Mesenchymal stem cell (in vitro differentiated cells and primary cell): ENCODE data around the gene MYL12A.

ENCODE experiments used
- DNase-seq: peaks from one replicate; pipeline ENCODE4 v3.0.0-alpha.2; 2013
- H2AFZ ChIP-seq: one replicate; pipeline ENCODE4 v1.6.1; 2013; ENCODE audit warnings: low read depth, mild to moderate bottlenecking, control low read depth, inconsistent platforms, low read length, moderate library complexity
- H2AK5ac ChIP-seq: 2 replicates; pipeline ENCODE4 v1.6.1; 2013; ENCODE audit warnings: low read length, moderate library complexity, mild to moderate bottlenecking, inconsistent platforms; ENCODE audit not compliant: severe bottlenecking
- H2BK120ac ChIP-seq: one replicate; pipeline ENCODE4 v1.6.1; 2013; ENCODE audit warnings: low read depth, mild to moderate bottlenecking, inconsistent platforms, low read length, moderate library complexity
- H2BK12ac ChIP-seq, 2 experiments: one replicate each; pipeline ENCODE4 v1.6.1; 2013; ENCODE audit warnings: inconsistent platforms in 2 of 2, low read length in 2 of 2, mild to moderate bottlenecking in 2 of 2, moderate library complexity in 2 of 2, control low read depth in 1 of 2
- H2BK15ac ChIP-seq: one replicate; pipeline ENCODE4 v1.6.1; 2013; ENCODE audit warnings: mild to moderate bottlenecking, low read depth, inconsistent platforms; ENCODE audit not compliant: poor library complexity, severe bottlenecking
- H2BK5ac ChIP-seq: 2 replicates; pipeline ENCODE4 v1.6.1; 2013; ENCODE audit warnings: low read depth, mild to moderate bottlenecking, low read length, control low read depth, inconsistent platforms; ENCODE audit not compliant: poor library complexity, severe bottlenecking
- H3K14ac ChIP-seq, 2 experiments: one replicate each; pipeline ENCODE4 v1.6.1; 2013; ENCODE audit warnings: inconsistent platforms in 2 of 2, low read length in 2 of 2, control low read depth in 1 of 2, mild to moderate bottlenecking in 1 of 2, moderate library complexity in 1 of 2
- H3K18ac ChIP-seq, 2 experiments: one replicate each; pipeline ENCODE4 v1.6.1; 2013; ENCODE audit warnings: inconsistent platforms in 2 of 2, low read length in 2 of 2, control low read depth in 1 of 2, low read depth in 1 of 2, mild to moderate bottlenecking in 1 of 2
- H3K23ac ChIP-seq, 2 experiments: one replicate each; pipeline ENCODE4 v1.6.1; 2013; ENCODE audit warnings: inconsistent platforms in 2 of 2, low read length in 2 of 2, mild to moderate bottlenecking in 2 of 2, moderate library complexity in 2 of 2, control low read depth in 1 of 2
- H3K27ac ChIP-seq: 2 replicates; pipeline ENCODE4 v1.5.1; 2013; ENCODE audit warnings: mild to moderate bottlenecking, moderate library complexity, low read length, control low read depth, inconsistent platforms; ENCODE audit not compliant: poor library complexity, severe bottlenecking
- H3K27me3 ChIP-seq, 2 experiments: 2 replicates each; pipeline versions ENCODE4 v1.6.1 to v1.7.0; 2013; ENCODE audit warnings: low read length in 2 of 2, mild to moderate bottlenecking in 2 of 2, moderate library complexity in 2 of 2, control low read depth in 1 of 2, inconsistent platforms in 1 of 2; ENCODE audit not compliant: control insufficient read depth in 1 of 2, insufficient read depth in 1 of 2
- H3K36me3 ChIP-seq, 2 experiments: 2 replicates each; pipeline versions ENCODE4 v1.6.1 to v1.7.0; 2013; ENCODE audit warnings: low read length in 2 of 2, control low read depth in 1 of 2, inconsistent platforms in 1 of 2, low read depth in 1 of 2, mild to moderate bottlenecking in 1 of 2; ENCODE audit not compliant: insufficient read depth in 2 of 2, control insufficient read depth in 1 of 2
- H3K4ac ChIP-seq, 2 experiments: one replicate each; pipeline ENCODE4 v1.6.1; 2013; ENCODE audit warnings: inconsistent platforms in 2 of 2, low read length in 2 of 2, mild to moderate bottlenecking in 2 of 2, moderate library complexity in 2 of 2, control low read depth in 1 of 2, low read depth in 1 of 2
- H3K4me1 ChIP-seq: 2 replicates; pipeline ENCODE4 v1.6.1; 2013; ENCODE audit warnings: low read depth, low read length, control low read depth; ENCODE audit not compliant: control insufficient read depth, insufficient read depth
- H3K4me2 ChIP-seq: 2 replicates; pipeline ENCODE4 v1.6.1; 2013; ENCODE audit warnings: low read length, mild to moderate bottlenecking, inconsistent platforms; ENCODE audit not compliant: poor library complexity, severe bottlenecking
- H3K4me3 ChIP-seq, 2 experiments: 2 replicates each; pipeline versions ENCODE4 v1.5.1 to v1.7.0; 2013; ENCODE audit warnings: low read length in 2 of 2, mild to moderate bottlenecking in 2 of 2, control low read depth in 1 of 2, low read depth in 1 of 2; ENCODE audit not compliant: insufficient read depth in 1 of 2
- H3K79me1 ChIP-seq: replicated peaks from 2 replicates; pipeline ENCODE4 v1.6.1; 2013; ENCODE audit warnings: mild to moderate bottlenecking, control low read depth, low read length, inconsistent platforms; ENCODE audit not compliant: poor library complexity, severe bottlenecking
- H3K9ac ChIP-seq: 2 replicates; pipeline ENCODE4 v1.7.0; 2013; ENCODE audit warnings: mild to moderate bottlenecking, low read length, moderate library complexity
- H3K9me3 ChIP-seq: 2 replicates; pipeline ENCODE4 v1.7.0; 2013; ENCODE audit warnings: mild to moderate bottlenecking, low read length; ENCODE audit not compliant: control insufficient read depth
- H4K8ac ChIP-seq: one replicate; pipeline ENCODE4 v1.6.1; 2013; ENCODE audit warnings: inconsistent platforms, mild to moderate bottlenecking, low read length, moderate library complexity
- H4K91ac ChIP-seq: one replicate; pipeline ENCODE4 v1.6.1; 2013; ENCODE audit warnings: mild to moderate bottlenecking, low read length, inconsistent platforms
- WGBS: methylation state at CpG from one replicate; pipeline ENCODE4 v1.1.7; 2013; ENCODE audit warnings: mixed read lengths; 5-methylcytosine and 5-hydroxymethylcytosine counted together

The MYL12A gene

DNA sequence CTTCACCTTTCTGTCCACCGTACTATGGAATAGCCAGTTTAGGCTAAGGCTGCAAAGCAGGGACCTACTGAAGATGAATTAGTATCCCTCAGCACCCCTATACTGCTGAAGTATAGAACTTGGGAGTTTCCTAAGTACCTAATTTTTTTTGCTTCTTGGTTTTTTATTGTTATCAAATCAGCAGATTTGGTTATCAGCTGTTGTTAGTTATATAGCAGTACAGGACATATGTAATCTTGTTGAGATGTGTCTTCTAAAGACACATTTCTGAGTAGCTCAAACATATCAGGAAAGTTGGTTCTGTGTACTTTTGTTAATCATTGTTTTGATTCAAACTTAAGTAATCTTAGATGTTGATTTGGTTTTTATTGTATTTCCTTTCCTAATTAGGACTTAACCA is 5.2 kb downstream of the MYL12A start:
- H2BK120ac ChIP-seq, result no peak overlapping the region
- H2BK12ac ChIP-seq, result no peak overlapping the region
- no peak overlapping the region for H3K9ac ChIP-seq
- no peak overlapping the region for H2AFZ ChIP-seq
- H4K91ac ChIP-seq, result no peak overlapping the region
- no peak overlapping the region for H3K18ac ChIP-seq
- H3K36me3 ChIP-seq, result peaks cover 11 to 61% of the 10 kb centered on the region in 2 experiments
- H3K4me3 ChIP-seq, result no peak overlapping the region
- H3K4me2 ChIP-seq, result no peak overlapping the region
- no peak overlapping the region for H3K14ac ChIP-seq
- no peak for DNase-seq
- peaks cover 5% of the 10 kb centered on the region for H3K4me1 ChIP-seq
- H2BK5ac ChIP-seq, result no peak overlapping the region
- no peak overlapping the region for H3K23ac ChIP-seq
- no peak overlapping the region for H2BK15ac ChIP-seq
- no peaks in the 10 kb centered on the region for H3K27me3 ChIP-seq
- H3K27ac ChIP-seq, result peak overlapping the region; percentile 19
- WGBS, result no CpG with 5 or more reads among the region's 1 CpG
- no peaks in the 10 kb centered on the region for H3K9me3 ChIP-seq
- peaks cover 2% of the 10 kb centered on the region for H3K79me1 ChIP-seq
- no peak overlapping the region for H2AK5ac ChIP-seq
- H4K8ac ChIP-seq, result no peak overlapping the region
- H3K4ac ChIP-seq, result no peak overlapping the region

DNA sequence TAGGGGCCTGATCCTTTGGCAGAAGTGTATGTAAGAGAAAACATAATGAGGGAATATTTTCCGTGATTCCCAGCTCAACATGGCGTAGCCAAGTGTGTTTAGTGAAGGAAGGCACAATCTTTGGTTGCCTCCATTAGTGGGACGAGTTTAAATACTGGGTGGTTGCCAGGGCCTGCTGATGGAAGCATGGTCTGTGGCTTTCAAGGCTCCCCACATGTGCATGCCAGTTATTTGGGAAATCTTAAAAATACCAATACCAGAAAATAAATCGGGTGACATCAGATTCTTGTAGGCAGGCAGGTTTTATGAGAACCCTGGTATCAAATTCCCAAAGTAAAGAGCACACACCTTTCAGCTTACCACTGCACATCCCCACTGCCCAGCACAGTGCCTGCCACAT is 7.1 kb downstream of the MYL12A start:
- no peak overlapping the region for H3K14ac ChIP-seq
- WGBS, result 92% methylated on average over 4 of the region's 4 CpGs

DNA sequence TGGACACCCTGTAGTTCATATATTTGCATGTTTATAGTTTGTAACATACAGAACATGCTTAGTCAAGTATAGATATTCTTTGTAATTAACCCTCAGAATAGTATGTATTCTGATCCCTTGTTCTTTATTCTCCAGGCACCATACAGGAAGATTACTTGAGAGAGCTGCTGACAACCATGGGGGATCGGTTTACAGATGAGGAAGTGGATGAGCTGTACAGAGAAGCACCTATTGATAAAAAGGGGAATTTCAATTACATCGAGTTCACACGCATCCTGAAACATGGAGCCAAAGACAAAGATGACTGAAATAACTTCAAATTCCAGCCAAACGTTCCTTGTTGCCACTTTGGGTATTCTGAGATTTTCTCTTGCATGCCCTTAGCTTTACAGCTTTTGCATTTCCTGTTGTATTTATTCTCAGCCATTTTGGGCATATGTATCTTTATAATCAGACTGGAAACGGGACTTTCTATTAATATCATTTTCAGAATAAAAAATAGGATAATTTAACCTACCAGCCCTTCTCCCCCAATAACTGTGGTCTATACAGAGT is 8.1 kb downstream of the MYL12A start:
- Histone ChIP-seq H3K9me3 (no peaks in the 10 kb centered on the region), H2BK120ac (no peak overlapping the region), H3K4ac (no peak overlapping the region), H3K18ac (no peak overlapping the region), H2AFZ (no peak overlapping the region), H2AK5ac (no peak overlapping the region), H3K27ac (peak overlapping the region; percentile 31), H3K14ac (no peak overlapping the region), H2BK15ac (no peak overlapping the region), H4K91ac (no peak overlapping the region), H3K4me3 (no peak overlapping the region), H3K4me1 (peaks cover 7% of the 10 kb centered on the region), H2BK5ac (no peak overlapping the region), H3K27me3 (no peaks in the 10 kb centered on the region), H2BK12ac (no peak overlapping the region), H3K23ac (no peak overlapping the region), H3K79me1 (peaks cover 7% of the 10 kb centered on the region), H3K9ac (no peak overlapping the region), H3K4me2 (no peak overlapping the region), H4K8ac (no peak overlapping the region), H3K36me3 (peaks cover 18 to 69% of the 10 kb centered on the region in 2 experiments)
- WGBS, result 82% methylated on average over 4 of the region's 5 CpGs
- DNase-seq, result no peak

More for the DNA sequence above, 7.1 kb downstream of the MYL12A start:
- H2BK15ac ChIP-seq, result no peak overlapping the region
- no peak overlapping the region for H2BK12ac ChIP-seq
- no peak overlapping the region for H3K4me2 ChIP-seq
- H3K79me1 ChIP-seq, result peaks cover 4% of the 10 kb centered on the region
- no peak overlapping the region for H4K91ac ChIP-seq
- no peak overlapping the region for H2AFZ ChIP-seq
- peaks cover 5% of the 10 kb centered on the region for H3K4me1 ChIP-seq
- DNase-seq, result no peak
- H3K27ac ChIP-seq, result peak overlapping the region; percentile 44
- H4K8ac ChIP-seq, result no peak overlapping the region
- H3K4ac ChIP-seq, result no peak overlapping the region
- no peak overlapping the region for H2AK5ac ChIP-seq
- peaks cover 13 to 76% of the 10 kb centered on the region in 2 experiments for H3K36me3 ChIP-seq
- H3K4me3 ChIP-seq, result no peak overlapping the region
- no peak overlapping the region for H3K9ac ChIP-seq
- H3K9me3 ChIP-seq, result no peaks in the 10 kb centered on the region
- no peaks in the 10 kb centered on the region for H3K27me3 ChIP-seq
- no peak overlapping the region for H2BK120ac ChIP-seq
- H3K18ac ChIP-seq, result no peak overlapping the region
- H3K23ac ChIP-seq, result no peak overlapping the region
- no peak overlapping the region for H2BK5ac ChIP-seq

DNA sequence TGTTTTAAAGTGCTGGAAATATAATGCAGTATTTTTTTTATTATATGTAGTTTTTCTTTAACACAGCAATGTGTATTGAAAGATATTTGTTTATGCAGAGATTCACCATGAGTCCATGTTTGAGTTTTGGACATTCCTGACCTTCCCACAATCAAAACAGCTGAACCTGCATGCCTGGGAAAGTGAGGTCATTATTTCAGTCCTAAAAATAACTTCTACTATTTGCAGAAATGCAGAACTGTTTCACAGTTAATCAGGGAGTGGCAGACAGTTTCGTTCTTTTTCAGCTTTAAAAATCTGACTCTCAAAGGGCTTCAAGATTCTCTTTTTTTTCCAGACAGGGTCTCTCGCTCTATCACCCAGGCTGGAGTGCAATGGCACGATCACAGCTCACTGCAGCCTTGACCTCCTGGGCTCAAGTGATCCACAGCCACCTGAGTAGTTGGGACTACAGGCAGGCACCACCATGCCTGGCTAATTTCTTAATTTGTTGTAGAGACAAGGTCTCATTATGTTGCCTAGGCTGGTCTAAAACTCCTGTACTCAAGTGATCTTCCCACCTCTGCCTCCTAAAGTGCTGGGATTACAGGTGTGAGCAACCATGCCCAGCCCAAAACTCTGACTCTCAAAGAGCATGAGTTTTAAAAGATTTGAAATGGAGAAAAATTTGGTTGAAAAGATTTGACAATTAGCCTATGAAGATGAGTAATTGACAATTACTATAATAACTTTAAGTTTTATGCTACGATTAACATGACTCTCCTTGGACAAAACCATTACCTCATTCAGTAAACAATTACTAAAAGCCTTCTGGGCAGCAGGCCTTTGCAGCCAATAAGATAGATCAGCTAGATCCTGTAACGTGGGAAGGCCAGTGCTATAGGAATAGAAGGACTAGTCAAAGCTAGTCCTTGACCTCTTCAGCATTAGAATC is 9.4 kb downstream of the MYL12A start:
- Histone ChIP-seq H2AFZ (no peak overlapping the region), H3K27me3 (no peaks in the 10 kb centered on the region), H2AK5ac (peak overlapping the region; percentile 88), H3K36me3 (peaks cover 18 to 69% of the 10 kb centered on the region in 2 experiments), H3K23ac (peak overlapping the region in 1 of 2 experiments; percentile 59), H2BK15ac (no peak overlapping the region), H4K91ac (no peak overlapping the region), H3K4me2 (peak overlapping the region; percentile 49), H3K9me3 (no peaks in the 10 kb centered on the region), H3K4me3 (no peak overlapping the region), H2BK120ac (no peak overlapping the region), H3K4me1 (peaks cover 7% of the 10 kb centered on the region), H3K4ac (no peak overlapping the region), H3K9ac (peak overlapping the region; percentile 4), H2BK12ac (no peak overlapping the region), H4K8ac (no peak overlapping the region), H3K14ac (no peak overlapping the region), H3K27ac (peak overlapping the region; percentile 92), H3K18ac (peak overlapping the region in 1 of 2 experiments; percentile 34), H2BK5ac (no peak overlapping the region), H3K79me1 (peaks cover 7% of the 10 kb centered on the region)
- 64% methylated on average over 5 of the region's 5 CpGs for WGBS
- peak; percentile 56 for DNase-seq
